Measurements from ENCODE around the gene ZNF285.
A peak's percentile ranks its signal among the peaks of the same experiment; 100 is the strongest.
"Not testable (repeated sequence)": the region's sequence is repeated elsewhere in the genome, so short reads cannot be mapped to it uniquely, and the experiment has no call there.

Gene ZNF285

DNA sequence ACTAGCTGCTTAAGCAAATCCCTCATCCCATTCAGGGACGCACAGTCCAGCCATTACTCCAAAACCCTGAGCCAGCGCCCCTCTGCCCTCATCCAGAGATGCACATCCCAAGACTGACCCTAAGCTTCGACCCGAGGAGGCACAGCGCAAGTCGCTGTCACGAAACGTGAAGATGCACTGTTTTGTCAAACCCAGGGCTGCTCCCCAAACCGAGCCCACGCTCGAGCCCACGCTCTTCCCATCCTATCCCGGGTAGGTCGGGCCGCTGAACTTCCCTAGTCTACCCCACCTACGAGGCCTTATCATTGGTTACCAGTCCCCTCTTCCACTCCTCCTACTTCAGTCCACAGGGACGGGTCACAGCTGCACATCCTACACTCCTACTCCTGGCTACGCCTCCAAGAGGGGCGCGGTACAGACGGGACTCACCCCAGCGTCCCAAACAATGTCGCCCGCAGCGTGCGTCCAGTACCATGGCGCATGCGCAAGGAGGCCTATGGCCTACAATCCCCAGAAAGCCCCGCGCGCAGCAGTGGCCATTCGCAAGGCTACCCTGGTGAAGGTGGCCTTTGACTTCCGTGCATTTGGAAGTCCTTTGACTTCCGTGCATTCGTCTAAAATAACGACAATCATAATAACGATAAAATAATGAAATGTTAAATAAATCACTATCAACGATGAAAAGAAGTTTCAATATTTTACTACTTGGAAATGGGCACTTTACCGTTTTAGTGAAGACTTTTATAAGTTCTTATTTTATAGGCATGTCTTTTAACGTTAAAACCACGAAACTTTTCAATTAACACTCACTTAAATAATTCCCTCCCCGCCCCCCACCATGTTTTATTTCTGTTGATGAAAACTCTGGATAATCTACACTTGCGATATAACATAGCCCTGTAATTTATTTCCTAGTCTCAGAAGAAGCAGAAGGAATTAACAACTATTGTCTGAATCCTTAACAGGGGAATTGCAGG lies at the start of gene ZNF285:
ZNF285 (minus strand) TSS at position 470 of the 977 bp plus-strand sequence. CDS start 4,395 bp downstream, outside the sequence.
- peak; percentile 75 for DNase-seq (ENCODE audit: low spot score)
- TF ChIP-seq, protein P1, sequence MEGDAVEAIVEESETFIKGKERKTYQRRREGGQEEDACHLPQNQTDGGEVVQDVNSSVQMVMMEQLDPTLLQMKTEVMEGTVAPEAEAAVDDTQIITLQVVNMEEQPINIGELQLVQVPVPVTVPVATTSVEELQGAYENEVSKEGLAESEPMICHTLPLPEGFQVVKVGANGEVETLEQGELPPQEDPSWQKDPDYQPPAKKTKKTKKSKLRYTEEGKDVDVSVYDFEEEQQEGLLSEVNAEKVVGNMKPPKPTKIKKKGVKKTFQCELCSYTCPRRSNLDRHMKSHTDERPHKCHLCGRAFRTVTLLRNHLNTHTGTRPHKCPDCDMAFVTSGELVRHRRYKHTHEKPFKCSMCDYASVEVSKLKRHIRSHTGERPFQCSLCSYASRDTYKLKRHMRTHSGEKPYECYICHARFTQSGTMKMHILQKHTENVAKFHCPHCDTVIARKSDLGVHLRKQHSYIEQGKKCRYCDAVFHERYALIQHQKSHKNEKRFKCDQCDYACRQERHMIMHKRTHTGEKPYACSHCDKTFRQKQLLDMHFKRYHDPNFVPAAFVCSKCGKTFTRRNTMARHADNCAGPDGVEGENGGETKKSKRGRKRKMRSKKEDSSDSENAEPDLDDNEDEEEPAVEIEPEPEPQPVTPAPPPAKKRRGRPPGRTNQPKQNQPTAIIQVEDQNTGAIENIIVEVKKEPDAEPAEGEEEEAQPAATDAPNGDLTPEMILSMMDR (IDR thresholded peaks at IDR 0.05; ENCODE audit: extremely low read depth, insufficient read depth, missing control alignments), result no peak

DNA sequence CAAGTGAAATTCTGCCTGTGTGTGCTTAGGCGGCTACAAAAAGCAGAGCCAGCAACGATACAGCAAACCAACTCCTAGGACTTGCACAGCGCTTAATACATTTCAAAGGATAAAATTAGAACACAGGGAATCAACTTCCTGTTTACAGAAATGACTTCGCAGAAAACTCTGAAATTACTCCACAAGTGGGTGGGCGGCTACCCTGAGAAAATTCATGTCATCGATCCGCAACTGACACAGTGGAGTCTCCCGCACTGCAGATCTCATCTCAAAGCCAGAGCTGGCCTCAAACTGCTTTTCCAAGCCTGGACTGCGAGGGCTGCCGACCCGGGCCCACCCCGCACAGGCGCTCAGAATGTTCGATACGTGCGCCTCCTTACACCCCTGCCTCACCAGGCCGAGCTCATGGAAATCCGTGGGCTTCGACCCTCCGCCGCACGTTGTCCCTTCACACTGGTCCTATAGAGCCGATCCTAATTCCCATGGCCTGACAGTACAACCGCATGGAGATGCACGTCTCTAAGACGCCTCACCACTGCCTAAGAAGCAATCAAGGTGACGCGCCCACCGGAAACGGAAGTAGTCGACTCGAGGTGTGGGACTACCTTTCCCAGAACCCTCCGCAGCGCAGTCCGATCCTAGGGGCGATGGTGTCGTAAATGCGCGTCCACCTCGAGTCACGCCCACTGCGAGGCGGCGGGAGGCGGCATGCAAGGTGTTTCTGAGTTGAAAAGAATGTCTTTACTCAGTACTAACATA lies 46.7 kb upstream of the ZNF285 start, which contains the start of gene ZNF229:
ZNF229 (minus strand) TSS at position 557 of the 759 bp plus-strand sequence. CDS start 5,625 bp downstream, outside the sequence.
- in situ Hi-C loops (cut with MboI; ENCODE audit: low pct_unique_long_range_greater_than_20kb, low sequenced_read_pairs, unreplicated experiment), result no loop called here
- DNase-seq (ENCODE audit: low spot score), result peak; percentile 58
- TF ChIP-seq, protein P1 (IDR thresholded peaks at IDR 0.05; ENCODE audit: extremely low read depth, insufficient read depth, missing control alignments), result no peak

More for the DNA sequence above, at the start of gene ZNF285:
- in situ Hi-C loops (cut with MboI; ENCODE audit: low pct_unique_long_range_greater_than_20kb, low sequenced_read_pairs, unreplicated experiment), result no loop called here

DNA sequence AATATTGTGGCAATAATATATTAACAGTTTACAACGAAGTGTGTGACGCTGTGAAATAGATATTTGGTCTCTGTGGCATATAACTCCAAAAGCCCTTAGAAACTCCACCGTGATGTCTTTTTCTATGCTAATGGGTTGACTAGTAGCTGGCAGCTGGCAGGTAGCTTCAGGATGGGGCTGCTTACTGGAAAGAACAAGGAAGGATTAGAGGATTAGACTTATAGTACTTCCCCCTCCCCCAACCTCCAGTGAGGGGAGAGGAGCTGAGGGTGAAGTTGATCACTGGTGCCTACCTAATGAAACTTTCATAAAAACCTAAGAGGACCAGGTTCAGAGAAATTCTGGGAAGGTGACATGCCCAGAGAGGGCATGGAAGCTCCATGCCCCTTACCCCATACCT lies 37.0 kb upstream of the ZNF285 start:
- in situ Hi-C loops (cut with MboI; ENCODE audit: low pct_unique_long_range_greater_than_20kb, low sequenced_read_pairs, unreplicated experiment), result no loop called here
- TF ChIP-seq, protein P1 (IDR thresholded peaks at IDR 0.05; ENCODE audit: extremely low read depth, insufficient read depth, missing control alignments), result no peak

DNA sequence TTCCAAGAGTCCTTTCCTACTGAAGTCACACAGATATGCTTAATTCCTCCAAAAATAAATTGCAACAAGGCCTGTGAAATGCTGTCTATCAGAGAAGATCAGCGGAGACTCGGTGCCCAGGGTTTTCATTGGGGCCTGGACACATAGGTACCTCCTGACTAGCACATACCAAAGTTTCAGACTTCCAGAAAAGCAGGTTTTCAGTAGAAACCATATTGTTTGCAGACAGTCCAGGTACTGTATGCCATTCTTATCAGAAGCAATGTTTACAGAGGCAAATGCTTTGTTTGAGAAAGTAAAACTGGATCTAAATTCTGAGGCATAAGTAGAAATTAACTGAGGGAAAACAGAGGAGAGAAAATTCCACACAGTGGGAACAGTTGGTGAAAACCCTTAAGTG lies 34.0 kb upstream of the ZNF285 start:
- in situ Hi-C loops (cut with MboI; ENCODE audit: low pct_unique_long_range_greater_than_20kb, low sequenced_read_pairs, unreplicated experiment), result no loop called here
- DNase-seq (ENCODE audit: low spot score), result no peak
- TF ChIP-seq, protein P1 (IDR thresholded peaks at IDR 0.05; ENCODE audit: extremely low read depth, insufficient read depth, missing control alignments), result no peak

More for the DNA sequence above, 37.0 kb upstream of the ZNF285 start:
- DNase-seq (ENCODE audit: low spot score), result no peak

DNA sequence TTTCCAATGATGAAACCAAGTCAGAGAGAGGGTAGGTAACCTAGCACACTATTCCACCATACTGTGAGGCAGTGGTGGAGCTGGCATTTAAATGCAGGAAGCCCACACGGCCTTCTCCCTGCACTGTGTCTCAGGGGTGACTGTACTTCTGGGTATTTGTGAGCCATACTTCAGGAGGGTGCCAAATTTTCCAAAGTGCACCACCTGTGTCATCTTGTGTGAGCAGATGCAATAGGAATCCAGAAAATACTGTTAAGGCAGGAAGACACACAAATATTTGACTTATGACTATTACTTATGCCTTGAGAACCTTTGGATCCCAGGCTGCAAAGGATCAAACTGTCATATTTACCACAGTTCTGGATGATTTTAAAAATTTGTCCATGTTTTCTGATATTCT lies 29.5 kb upstream of the ZNF285 start:
- DNase-seq (ENCODE audit: low spot score), result no peak
- TF ChIP-seq, protein P1 (IDR thresholded peaks at IDR 0.05; ENCODE audit: extremely low read depth, insufficient read depth, missing control alignments), result no peak
- in situ Hi-C loops (cut with MboI; ENCODE audit: low pct_unique_long_range_greater_than_20kb, low sequenced_read_pairs, unreplicated experiment), result no loop called here

DNA sequence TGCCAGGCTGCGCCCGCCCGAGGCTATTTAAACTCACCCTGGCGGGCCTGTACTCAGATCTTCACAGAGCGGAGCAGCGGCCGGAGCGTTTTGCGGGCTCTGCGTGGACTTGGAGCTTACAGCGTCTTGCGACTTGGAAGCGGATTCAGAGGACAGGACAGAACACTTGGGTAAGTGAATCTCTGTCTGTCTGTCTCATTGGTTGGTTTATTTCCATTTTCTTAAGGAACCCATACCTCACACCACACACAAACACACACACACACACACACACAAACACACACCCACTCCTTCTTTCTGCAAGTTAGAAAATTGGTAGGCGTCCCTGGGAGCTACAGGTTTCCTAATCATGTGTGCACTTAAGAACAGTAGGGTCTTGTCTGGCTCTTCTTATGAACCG lies 14.1 kb upstream of the ZNF285 start:
- DNase-seq (ENCODE audit: low spot score); in situ Hi-C loops (cut with MboI; ENCODE audit: low pct_unique_long_range_greater_than_20kb, low sequenced_read_pairs, unreplicated experiment): not testable (repeated sequence)

DNA sequence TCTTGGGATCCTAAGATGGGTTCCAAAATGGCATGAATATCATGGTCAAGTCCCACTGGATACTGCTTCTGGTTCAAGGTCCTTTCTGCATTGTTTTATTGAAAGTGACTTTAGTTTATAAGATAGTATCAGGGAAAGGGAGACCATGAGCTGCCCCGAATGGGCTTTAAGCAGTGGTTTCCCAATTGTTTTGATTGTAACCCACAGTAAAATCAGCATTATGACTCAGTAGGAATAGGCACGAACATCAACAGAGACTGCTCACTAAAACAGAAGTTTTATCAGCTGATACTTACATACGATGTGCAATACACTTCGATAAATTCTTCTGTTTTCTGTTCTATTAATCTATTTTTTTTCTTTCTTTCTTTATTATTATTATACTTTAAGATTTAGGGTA lies 12.1 kb downstream of the ZNF285 start:
- DNase-seq (ENCODE audit: low spot score); in situ Hi-C loops (cut with MboI; ENCODE audit: low pct_unique_long_range_greater_than_20kb, low sequenced_read_pairs, unreplicated experiment): not testable (repeated sequence)
